Right cardiac atrium (tissue), 5 donors: Measurements from ENCODE around the gene HPCAL1. TPM values are rescaled to one million over a fixed set of nuclear protein-coding genes. Genes with fewer than 3 reads are reported as not detected.
A peak's percentile ranks its signal among the peaks of the same experiment; 100 is the strongest.

Source experiments
- ATAC-seq, 2 donors: fragments of 200-7000 bp; cut with Tn5 transposase; one replicate each; pipeline versions ENCODE4 v1.8.0 to v1.9.1; 2020; ENCODE audit warnings: moderate library complexity in 2 of 2, mild to moderate bottlenecking in 1 of 2
- DNase-seq, 3 donors: peaks; one replicate each; pipeline ENCODE4 v3.0.0-alpha.2; 2020
- H3K27ac ChIP-seq: one replicate; pipeline ENCODE4 v1.5.1; 2013; ENCODE audit warnings: mild to moderate bottlenecking, low read length, control low read depth, moderate library complexity
- H3K27me3 ChIP-seq: one replicate; pipeline ENCODE4 v1.6.1; 2013; ENCODE audit not compliant: control insufficient read depth, insufficient read depth
- H3K4me1 ChIP-seq: one replicate; pipeline ENCODE4 v1.6.1; 2013; ENCODE audit warnings: low read length; ENCODE audit not compliant: control insufficient read depth, insufficient read depth
- H3K4me3 ChIP-seq: one replicate; pipeline ENCODE4 v1.5.1; 2013; ENCODE audit warnings: low read length, control low read depth
- H3K9me3 ChIP-seq: one replicate; pipeline ENCODE4 v1.6.1; 2013; ENCODE audit warnings: low read length; ENCODE audit not compliant: control insufficient read depth
- WGBS: extraction: QIAGEN DNeasy Blood & Tissue Kit; methylation state at CpG from one replicate; pipeline ENCODE4 v1.1.7; 2013; 5-methylcytosine and 5-hydroxymethylcytosine counted together
- intact Hi-C, 4 donors: fragments of 100-400 bp; cut with DNase I; formaldehyde crosslinking; loops; one replicate each; pipeline versions ENCODE4 v1.11.0 to v1.14.0; 2022 to 2023
- polyA plus RNA-seq: library from polyadenylated mRNA; stranded (reverse); fragments of 200-250 nt; gene quantifications from one replicate; pipeline ENCODE4 v1.2.3, GENCODE V29; 2013
- total RNA-seq, 4 donors: library from RNA; stranded (reverse); fragmentation: NEBNext Ultra II Directional; extraction: Animal tissue kit (Norgen Biotek cat#: 25700); gene quantifications; one replicate each; pipeline ENCODE4 v1.2.1, GENCODE V29; 2021
- donor health status: healthy with polysubstance abuse.
- donor health status: DM: no; HTN: yes; CAD: no.
- donor health status: DM: no; HTN: no; CAD: no.
- donor health status: DM: no; HTN: yes; CAD: no; lungs with severe emphysema.
- donor health status: DM: yes; HTN: yes; CAD: no.

HPCAL1 gene
- total and polyA plus RNA-seq, 5 donors, result 18.5 to 32.2 (median 25.1) TPM

DNA sequence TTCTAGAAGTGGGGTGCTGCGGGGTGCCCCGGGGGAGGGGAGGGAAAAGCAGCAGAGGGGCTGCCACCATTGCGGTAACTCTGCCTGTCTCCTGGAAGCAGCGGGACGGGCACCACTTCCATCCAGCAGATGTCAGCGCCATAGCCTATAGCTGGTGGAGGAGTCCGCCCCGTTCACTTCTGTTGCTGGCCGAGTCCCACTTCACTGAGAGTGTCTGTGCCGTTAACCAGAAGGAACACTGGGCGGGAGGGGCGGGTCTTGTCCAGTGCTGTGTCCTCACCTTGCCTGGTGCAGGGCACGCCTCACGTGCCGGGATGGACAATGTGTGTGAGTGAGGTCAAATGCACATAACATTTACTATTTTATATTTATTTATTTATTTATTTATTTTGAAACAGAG, 164.7 kb downstream of the HPCAL1 start:
- ATAC-seq (peak in 1 of 2 donors; percentile 23), DNase-seq (no peak)
- Histone ChIP-seq H3K9me3 (no peaks in the 10 kb centered on the region), H3K27me3 (no peaks in the 10 kb centered on the region), H3K27ac (no peak overlapping the region), H3K4me3 (no peak overlapping the region), H3K4me1 (no peaks in the 10 kb centered on the region)
- WGBS, result 72% methylated on average over 15 of the region's 15 CpGs
- intact Hi-C loops, result no loop called here

DNA sequence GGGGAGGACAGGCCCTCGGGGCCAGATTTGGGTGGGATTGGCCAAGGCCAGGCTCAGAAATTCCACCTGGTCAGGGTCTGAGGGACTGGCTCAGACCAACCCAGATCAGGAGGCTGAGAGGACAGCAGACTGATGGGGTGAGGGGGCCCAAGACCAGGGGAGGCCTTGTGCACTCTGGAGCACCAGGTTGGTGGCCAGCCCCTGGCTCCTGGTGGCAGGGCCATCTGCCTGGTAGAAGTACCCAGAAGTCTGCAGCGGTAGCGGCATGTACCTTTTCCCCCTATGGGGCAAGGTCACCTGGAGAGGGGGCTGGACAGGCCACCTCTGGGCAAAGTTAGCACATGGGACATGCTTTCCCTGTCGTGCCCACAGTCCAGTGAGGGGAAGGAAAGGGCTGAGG, 166.6 kb downstream of the HPCAL1 start:
- Histone ChIP-seq H3K9me3 (no peaks in the 10 kb centered on the region), H3K27ac (no peak overlapping the region), H3K27me3 (no peaks in the 10 kb centered on the region), H3K4me1 (no peaks in the 10 kb centered on the region), H3K4me3 (no peak overlapping the region)
- DNase-seq, result no peak
- 95% methylated on average over 4 of the region's 4 CpGs for WGBS
- intact Hi-C loops, result no loop called here
- ATAC-seq, result no peak

DNA sequence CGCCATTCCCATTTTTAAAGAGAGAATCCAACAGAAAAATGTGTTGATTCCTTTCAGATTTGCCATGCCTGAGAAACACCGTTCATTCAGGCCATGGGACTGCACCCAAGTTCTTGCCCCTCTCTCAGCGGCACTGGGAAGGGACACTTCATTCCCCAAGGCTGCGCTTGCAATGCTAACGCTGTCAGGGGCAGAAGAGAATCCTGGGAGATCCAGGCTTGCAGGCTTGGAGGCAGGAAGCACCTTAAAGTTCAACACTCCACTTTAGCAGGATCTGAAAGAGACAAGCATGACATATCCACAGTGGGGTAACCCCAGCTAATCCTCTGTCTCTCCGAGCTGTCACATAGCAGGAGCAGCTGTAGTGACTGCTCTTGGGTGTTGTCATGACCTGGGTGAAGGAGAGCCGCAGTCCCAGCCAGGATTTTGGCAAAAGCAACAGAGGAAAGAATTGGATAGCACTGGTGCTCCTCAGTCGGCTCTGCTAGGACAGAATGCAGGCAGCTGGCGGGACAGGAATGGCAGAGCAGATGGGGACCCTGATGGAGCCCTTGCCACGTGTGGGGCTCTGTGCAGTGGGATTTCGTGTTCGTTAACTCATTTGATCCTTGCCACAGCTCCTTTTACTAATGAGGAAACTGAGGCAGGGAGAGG, 167.4 kb downstream of the HPCAL1 start:
- Histone ChIP-seq H3K4me3 (no peak overlapping the region), H3K4me1 (no peaks in the 10 kb centered on the region), H3K27me3 (no peaks in the 10 kb centered on the region), H3K9me3 (no peaks in the 10 kb centered on the region), H3K27ac (no peak overlapping the region)
- intact Hi-C loops, result no loop called here
- DNase-seq (no peak), ATAC-seq (no peak)
- 75% methylated on average over 12 of the region's 12 CpGs for WGBS

DNA sequence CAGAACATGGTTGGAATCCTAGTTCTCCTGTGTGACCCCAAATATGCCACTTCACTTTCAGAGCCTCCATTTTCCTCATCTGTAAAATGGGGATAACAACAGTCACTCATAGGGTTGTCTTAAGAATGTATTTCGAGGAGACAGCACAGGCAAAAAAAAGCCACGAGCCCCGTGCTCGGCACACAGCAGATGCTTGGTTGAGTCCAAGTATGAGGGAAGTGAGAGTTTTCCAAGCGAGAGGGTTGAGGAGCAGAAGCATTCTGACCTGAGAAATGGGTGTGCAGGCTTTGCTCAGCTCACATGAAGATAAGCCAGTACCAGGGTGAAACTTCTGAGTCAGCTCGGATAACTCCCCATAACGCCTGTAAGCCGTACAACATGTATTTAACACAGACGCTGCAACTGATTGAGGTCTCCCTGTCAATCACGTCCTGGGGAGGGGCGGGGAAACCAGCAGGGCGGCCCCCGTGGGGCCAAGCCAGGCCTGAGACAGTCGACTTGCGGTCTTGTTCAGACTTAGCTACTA, 168.4 kb downstream of the HPCAL1 start:
- Histone ChIP-seq H3K4me3 (no peak overlapping the region), H3K9me3 (no peaks in the 10 kb centered on the region), H3K4me1 (no peaks in the 10 kb centered on the region), H3K27me3 (no peaks in the 10 kb centered on the region), H3K27ac (no peak overlapping the region)
- intact Hi-C loops, result no loop called here
- ATAC-seq (no peak), DNase-seq (no peak)
- WGBS, result 78% methylated on average over 15 of the region's 15 CpGs

DNA sequence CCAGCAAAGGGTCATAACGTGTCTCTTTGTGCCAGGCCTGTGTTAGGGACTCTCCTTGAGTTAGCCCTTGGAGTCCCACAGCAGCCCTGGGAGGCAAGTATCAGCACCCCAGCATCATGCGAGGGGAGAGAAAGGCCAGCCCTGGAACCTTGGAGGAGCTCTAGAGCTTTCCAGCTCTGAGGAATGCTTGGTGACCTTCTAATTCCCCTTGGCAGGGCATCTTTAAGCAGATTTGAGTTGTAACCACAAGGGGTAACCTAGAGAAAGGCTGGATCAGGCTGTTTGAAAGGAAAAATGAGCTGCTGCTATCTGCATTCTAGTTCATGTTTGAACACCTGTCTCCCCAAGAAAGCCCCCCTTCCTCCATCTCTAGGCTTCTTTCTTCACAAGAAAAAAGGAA, 169.3 kb downstream of the HPCAL1 start:
- intact Hi-C loops, result no loop called here

DNA sequence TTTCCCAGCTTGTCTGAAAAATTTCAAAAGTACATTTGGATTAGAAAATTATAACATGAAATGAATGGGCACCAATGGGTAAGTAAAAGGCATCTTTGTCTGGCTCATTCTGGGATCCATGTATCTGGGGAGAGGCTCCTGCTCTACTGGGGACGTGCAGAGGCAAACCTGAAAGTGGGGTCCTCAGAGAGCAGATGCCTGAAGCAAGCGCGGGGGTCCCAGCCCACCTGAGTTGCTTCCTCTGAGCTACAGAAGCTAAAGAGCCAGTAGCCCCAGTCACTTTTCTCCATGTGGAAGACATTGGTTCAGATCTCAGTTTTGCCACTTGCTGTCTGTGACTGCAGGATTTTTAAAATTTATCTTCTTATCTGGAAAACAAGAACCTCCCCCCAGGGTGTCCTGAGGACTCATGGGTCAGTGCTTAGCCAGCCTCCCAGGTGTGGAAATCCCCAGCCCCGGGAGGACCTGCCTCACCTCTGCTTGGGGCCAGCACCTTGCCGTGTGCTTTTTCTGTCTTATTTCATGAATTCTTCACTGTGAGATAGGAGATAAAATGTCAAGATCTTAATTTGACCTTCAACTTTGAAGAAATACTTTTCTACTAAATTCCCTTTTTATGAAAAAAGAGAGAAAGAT, 170.5 kb downstream of the HPCAL1 start:
- no peak overlapping the region for H3K4me3 ChIP-seq
- no peaks in the 10 kb centered on the region for H3K4me1 ChIP-seq
- intact Hi-C loops, result no loop called here
- DNase-seq (no peak), ATAC-seq (no peak)
- no peaks in the 10 kb centered on the region for H3K27me3 ChIP-seq
- H3K27ac ChIP-seq, result no peak overlapping the region
- WGBS, result 83% methylated on average over 5 of the region's 5 CpGs
- H3K9me3 ChIP-seq, result no peaks in the 10 kb centered on the region

More for the DNA sequence above, 169.3 kb downstream of the HPCAL1 start:
- WGBS, result 80% methylated on average over 2 of the region's 2 CpGs
- ATAC-seq (no peak), DNase-seq (no peak)
- Histone ChIP-seq H3K27ac (no peak overlapping the region), H3K27me3 (no peaks in the 10 kb centered on the region), H3K4me1 (no peaks in the 10 kb centered on the region), H3K9me3 (no peaks in the 10 kb centered on the region), H3K4me3 (no peak overlapping the region)

DNA sequence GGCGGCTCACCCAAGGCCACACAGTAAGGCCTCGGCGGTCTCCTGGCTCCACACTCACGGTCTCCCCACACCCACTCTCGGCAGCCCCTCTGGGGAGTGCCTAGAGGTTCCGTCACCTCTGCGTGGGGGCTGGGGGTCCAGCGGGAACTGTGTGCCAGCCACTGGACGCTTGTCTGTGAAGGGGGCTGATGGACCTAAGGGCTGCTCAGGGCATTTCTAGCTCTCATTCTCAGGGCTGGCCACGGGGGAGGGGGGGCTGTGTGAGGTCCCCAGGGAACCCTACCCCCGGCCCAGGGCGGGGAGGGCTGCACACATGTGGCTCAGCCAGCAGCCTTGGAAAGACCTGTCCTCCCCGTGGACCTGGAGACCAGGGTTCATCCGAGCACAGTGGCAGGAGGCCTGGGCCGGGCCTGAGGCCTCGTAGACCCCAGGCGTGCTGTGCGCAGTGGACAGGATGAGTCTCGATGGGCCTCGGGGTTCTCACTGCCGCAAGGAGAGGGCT, 172.6 kb downstream of the HPCAL1 start:
- no peaks in the 10 kb centered on the region for H3K4me1 ChIP-seq
- no peak for ATAC-seq
- H3K4me3 ChIP-seq, result no peak overlapping the region
- no peaks in the 10 kb centered on the region for H3K9me3 ChIP-seq
- H3K27me3 ChIP-seq, result no peaks in the 10 kb centered on the region
- no peak overlapping the region for H3K27ac ChIP-seq
- no peak for DNase-seq
- intact Hi-C loops, result no loop called here
- WGBS, result 93% methylated on average over 21 of the region's 21 CpGs

DNA sequence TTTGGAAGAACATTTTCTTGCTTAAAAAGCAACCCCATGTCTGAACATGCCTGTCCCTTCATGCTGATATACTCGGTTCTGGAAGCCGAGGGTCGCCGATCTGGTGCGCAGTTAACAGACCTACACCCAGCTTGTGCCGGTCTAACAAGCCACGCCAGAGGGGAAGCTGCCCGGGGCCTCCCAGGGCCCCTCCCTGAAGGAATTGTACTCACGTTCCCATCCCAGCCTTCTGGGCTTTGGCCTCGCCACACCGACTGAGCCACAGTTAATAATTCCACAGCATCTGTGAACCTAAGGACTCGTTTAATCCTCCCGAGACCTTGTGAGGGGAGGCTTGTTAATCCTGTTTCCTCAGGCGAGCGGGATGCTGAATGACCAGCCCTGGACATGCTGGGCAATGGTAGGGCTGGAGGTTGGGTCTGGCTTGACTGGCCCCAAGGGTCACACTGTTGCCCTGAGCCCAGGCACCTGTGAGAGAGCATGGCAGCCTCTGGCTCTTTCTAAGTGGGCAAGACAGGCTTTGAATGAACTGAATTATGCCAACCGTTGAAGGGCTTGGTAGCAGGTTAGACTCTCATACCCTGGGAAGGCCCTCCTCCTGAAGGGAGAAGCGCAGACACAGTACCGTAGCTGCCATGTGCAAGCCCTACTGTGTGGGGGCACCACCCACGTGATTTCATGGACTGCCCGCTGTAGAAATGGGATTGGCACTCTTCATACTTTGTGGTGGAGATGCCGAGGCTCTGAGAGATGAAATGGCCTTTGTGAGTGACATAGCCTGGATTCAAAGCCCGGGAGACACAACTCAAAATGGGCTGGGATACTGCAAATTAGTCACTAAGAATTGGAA, 173.3 kb downstream of the HPCAL1 start:
- DNase-seq (no peak), ATAC-seq (no peak)
- Histone ChIP-seq H3K9me3 (no peaks in the 10 kb centered on the region), H3K4me1 (no peaks in the 10 kb centered on the region), H3K27ac (no peak overlapping the region), H3K4me3 (no peak overlapping the region), H3K27me3 (no peaks in the 10 kb centered on the region)
- intact Hi-C loops, result no loop called here
- WGBS, result 90% methylated on average over 22 of the region's 22 CpGs

DNA sequence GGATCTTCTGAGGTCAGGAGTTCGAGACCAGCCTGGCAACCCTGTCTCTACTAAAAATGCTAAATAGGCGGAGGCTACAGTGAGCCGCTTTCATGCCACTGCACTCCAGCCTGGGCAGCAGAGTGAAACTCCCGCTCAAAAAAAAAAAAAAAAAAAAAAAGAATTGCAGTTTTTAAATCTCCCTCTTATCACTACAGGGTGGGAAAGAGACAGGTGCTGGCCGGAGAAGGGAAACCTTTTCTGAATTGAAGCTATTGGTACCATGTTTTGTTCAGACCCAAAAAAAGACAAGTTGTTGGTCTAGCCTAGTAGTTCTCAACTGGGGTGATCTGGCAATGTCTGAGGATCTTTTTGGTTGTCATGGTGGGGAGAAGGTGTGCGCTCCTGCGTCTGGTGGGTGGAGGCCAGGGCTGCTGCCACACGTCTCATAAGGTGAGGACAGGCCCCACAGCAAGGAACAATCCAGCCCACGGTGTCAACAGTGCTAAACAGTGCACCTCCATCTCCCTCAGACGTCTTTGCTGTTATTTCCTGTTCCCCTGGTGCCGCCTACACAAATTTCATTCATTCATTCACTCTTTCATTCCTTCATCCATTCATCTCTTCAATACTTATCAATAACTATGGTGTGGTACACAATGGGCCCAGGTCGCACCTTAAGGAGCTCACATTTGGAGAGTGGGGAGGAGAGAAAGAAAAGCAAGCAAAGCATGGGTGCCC, 174.2 kb downstream of the HPCAL1 start:
- no peaks in the 10 kb centered on the region for H3K9me3 ChIP-seq
- H3K27me3 ChIP-seq, result no peaks in the 10 kb centered on the region
- intact Hi-C loops, result no loop called here
- DNase-seq (no peak), ATAC-seq (no peak)
- H3K27ac ChIP-seq, result no peak overlapping the region
- H3K4me3 ChIP-seq, result no peak overlapping the region
- WGBS, result 86% methylated on average over 12 of the region's 12 CpGs
- no peaks in the 10 kb centered on the region for H3K4me1 ChIP-seq
